Parathyroid adenoma (tissue), 2 donors: ENCODE measurements around the gene OTUD4.
A peak's percentile ranks its signal among the peaks of the same experiment; 100 is the strongest.
"Not testable (repeated sequence)": the region's sequence is repeated elsewhere in the genome, so short reads cannot be mapped to it uniquely, and the experiment has no call there.

Experiments used
- H2AFZ ChIP-seq: fragments of 300-600 bp; sonication (generic); one replicate; pipeline ENCODE4 v1.7.0; 2017; ENCODE audit warnings: antibody characterized with exemption, mild to moderate bottlenecking
- H3K27ac ChIP-seq: fragments of 300-600 bp; sonication (generic); one replicate; pipeline ENCODE4 v1.7.0; 2017
- H3K27me3 ChIP-seq: fragments of 300-600 bp; sonication (generic); one replicate; pipeline ENCODE4 v1.7.0; 2017; ENCODE audit warnings: low read length; ENCODE audit not compliant: control insufficient read depth, insufficient read depth
- H3K36me3 ChIP-seq: fragments of 300-600 bp; sonication (generic); one replicate; pipeline ENCODE4 v1.7.0; 2017; ENCODE audit warnings: low read length; ENCODE audit not compliant: control insufficient read depth, insufficient read depth
- H3K4me1 ChIP-seq: fragments of 300-600 bp; sonication (generic); one replicate; pipeline ENCODE4 v1.7.0; 2017; ENCODE audit warnings: control low read depth
- H3K4me2 ChIP-seq: fragments of 300-600 bp; sonication (generic); one replicate; pipeline ENCODE4 v1.7.0; 2017; ENCODE audit warnings: low read length
- H3K4me3 ChIP-seq: fragments of 300-600 bp; sonication (generic); one replicate; pipeline ENCODE4 v1.7.0; 2017; ENCODE audit warnings: low read depth, low read length
- H3K79me2 ChIP-seq: fragments of 300-600 bp; sonication (generic); one replicate; pipeline ENCODE4 v1.7.0; 2017; ENCODE audit warnings: control low read depth
- H3K9ac ChIP-seq: fragments of 300-600 bp; sonication (generic); one replicate; pipeline ENCODE4 v1.7.0; 2017; ENCODE audit warnings: mild to moderate bottlenecking
- H3K9me3 ChIP-seq: fragments of 300-600 bp; sonication (generic); one replicate; pipeline ENCODE4 v1.7.0; 2017; ENCODE audit warnings: low read length; ENCODE audit not compliant: control insufficient read depth
- CTCF ChIP-seq: fragments of 300-600 bp; sonication (generic); IDR thresholded peaks from one replicate; pipeline ENCODE4 v1.7.0; 2017; ENCODE audit warnings: antibody characterized with exemption, mild to moderate bottlenecking
- donor health status: primary hyperparathyroidism.

OTUD4 gene

GRCh38 chr4:145180298-145181090 is at the start of gene OTUD4:
OTUD4 (minus strand) TSS chr4:145180589; CDS start chr4:145179973, 616 bp downstream.
- Histone ChIP-seq H3K4me2 (peak within 1 kb of the TSS; percentile 90), H3K27ac (peak within 1 kb of the TSS; percentile 91), H3K79me2 (peaks cover 19% of the 10 kb centered on the region), H3K27me3 (no peaks in the 10 kb centered on the region), H3K4me1 (peaks cover 3% of the 10 kb centered on the region), H2AFZ (peak within 1 kb of the TSS; percentile 91), H3K36me3 (no peaks in the 10 kb centered on the region), H3K9me3 (no peaks in the 10 kb centered on the region), H3K4me3 (peak within 1 kb of the TSS; percentile 85), H3K9ac (peak within 1 kb of the TSS; percentile 6)
- no peak for TF ChIP-seq CTCF

GRCh38 chr4:145223228-145223627 is 42.8 kb upstream of the OTUD4 start:
- H3K27me3 ChIP-seq, H3K9ac ChIP-seq, H3K79me2 ChIP-seq, H3K36me3 ChIP-seq, H2AFZ ChIP-seq, H3K9me3 ChIP-seq, H3K27ac ChIP-seq, H3K4me3 ChIP-seq, H3K4me1 ChIP-seq, H3K4me2 ChIP-seq: not testable (repeated sequence)

- not testable (repeated sequence) for H2AFZ ChIP-seq
Observed at GRCh38 chr4:145221529-145221928, 41.1 kb upstream of the OTUD4 start.

GRCh38 chr4:145219090-145219489 is 38.7 kb upstream of the OTUD4 start:
- no peaks in the 10 kb centered on the region for H3K36me3 ChIP-seq
- H3K4me3 ChIP-seq = no peak overlapping the region
- no peaks in the 10 kb centered on the region for H3K4me1 ChIP-seq
- TF ChIP-seq CTCF = no peak
- no peak overlapping the region for H3K4me2 ChIP-seq
- no peaks in the 10 kb centered on the region for H3K9me3 ChIP-seq
- no peaks in the 10 kb centered on the region for H3K79me2 ChIP-seq
- no peaks in the 10 kb centered on the region for H3K27me3 ChIP-seq
- H3K9ac ChIP-seq = no peak overlapping the region
- H2AFZ ChIP-seq = no peak overlapping the region
- no peak overlapping the region for H3K27ac ChIP-seq

More at GRCh38 chr4:145221529-145221928, 41.1 kb upstream of the OTUD4 start:
- not testable (repeated sequence) for H3K27me3 ChIP-seq, H3K4me1 ChIP-seq, H3K79me2 ChIP-seq, H3K4me2 ChIP-seq, H3K9me3 ChIP-seq, H3K9ac ChIP-seq, H3K4me3 ChIP-seq, H3K36me3 ChIP-seq, H3K27ac ChIP-seq

GRCh38 chr4:145218251-145218650 is 37.9 kb upstream of the OTUD4 start:
- Histone ChIP-seq H3K36me3 (no peaks in the 10 kb centered on the region), H3K79me2 (no peaks in the 10 kb centered on the region), H3K27me3 (no peaks in the 10 kb centered on the region)

More at GRCh38 chr4:145218251-145218650, 37.9 kb upstream of the OTUD4 start:
- Histone ChIP-seq H3K4me2 (no peak overlapping the region), H3K27ac (no peak overlapping the region), H3K9ac (no peak overlapping the region), H3K4me1 (no peaks in the 10 kb centered on the region), H3K4me3 (no peak overlapping the region), H2AFZ (no peak overlapping the region), H3K9me3 (no peaks in the 10 kb centered on the region)
- no peak for TF ChIP-seq CTCF
